ENCODE data around the gene PRAF2.

The PRAF2 gene

DNA sequence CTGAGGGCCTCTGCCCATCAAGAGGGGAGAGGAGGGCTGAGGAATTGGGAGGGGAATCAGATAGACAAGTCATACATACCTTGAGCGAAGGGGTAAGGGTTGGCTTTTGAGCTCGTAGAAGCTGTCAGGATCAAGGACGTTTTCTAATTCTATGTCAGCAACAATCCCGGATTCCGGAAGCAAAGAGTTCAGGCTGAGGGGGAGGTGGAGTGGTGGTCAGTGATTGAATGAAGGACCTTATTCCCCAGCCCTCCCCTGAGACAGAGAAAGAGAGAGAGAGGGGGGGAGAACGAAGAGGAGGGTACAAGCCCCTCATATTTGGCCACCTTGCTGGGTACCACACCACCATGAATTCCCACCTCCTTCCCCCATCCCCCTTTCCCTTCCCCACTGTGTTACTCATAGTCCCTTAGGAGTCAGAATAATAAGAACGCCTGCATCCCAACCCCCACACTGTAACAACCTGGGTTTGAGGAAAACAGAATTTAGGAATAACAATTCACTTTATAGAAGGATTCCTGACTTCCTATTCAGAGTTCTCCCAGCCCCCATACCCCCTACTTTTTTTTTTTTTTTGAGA lies 33.3 kb downstream of the PRAF2 start:
- Mint-ChIP-seq H3K27me3 (no peaks in the 10 kb centered on the region), H3K4me1 (ENCODE audit: low read depth) (peaks cover 38% of the 10 kb centered on the region), H3K9me3 (no peaks in the 10 kb centered on the region), H3K36me3 (ENCODE audit: low read depth) (peaks cover 11% of the 10 kb centered on the region), H3K4me3 (no peak overlapping the region), H3K27ac (peak overlapping the region; percentile 49)

GRCh38 chrX:49039598-49040375 lies 34.0 kb downstream of the PRAF2 start:
- Mint-ChIP-seq H3K4me3 (peak overlapping the region; percentile 47), H3K9me3 (no peaks in the 10 kb centered on the region)

GRCh38 chrX:49037883-49038475 lies 35.8 kb downstream of the PRAF2 start:
- H3K27me3 Mint-ChIP-seq: no peaks in the 10 kb centered on the region
- no peaks in the 10 kb centered on the region for H3K9me3 Mint-ChIP-seq
- H3K4me3 Mint-ChIP-seq: no peak overlapping the region
- H3K36me3 Mint-ChIP-seq (ENCODE audit: low read depth): peaks cover 26% of the 10 kb centered on the region
- H3K27ac Mint-ChIP-seq: peak overlapping the region; percentile 45
- H3K4me1 Mint-ChIP-seq (ENCODE audit: low read depth): peaks cover 33% of the 10 kb centered on the region

More at GRCh38 chrX:49039598-49040375, 34.0 kb downstream of the PRAF2 start:
- Mint-ChIP-seq H3K27ac (peak overlapping the region; percentile 61), H3K27me3 (no peaks in the 10 kb centered on the region), H3K4me1 (ENCODE audit: low read depth) (peaks cover 38% of the 10 kb centered on the region), H3K36me3 (ENCODE audit: low read depth) (peaks cover 12% of the 10 kb centered on the region)

- no peak overlapping the region for H3K4me3 Mint-ChIP-seq
- no peaks in the 10 kb centered on the region for H3K9me3 Mint-ChIP-seq
- no peaks in the 10 kb centered on the region for H3K27me3 Mint-ChIP-seq
- no peaks in the 10 kb centered on the region for H3K4me1 Mint-ChIP-seq (ENCODE audit: low read depth)
- no peak overlapping the region for H3K27ac Mint-ChIP-seq
- peaks cover 25% of the 10 kb centered on the region for H3K36me3 Mint-ChIP-seq (ENCODE audit: low read depth)
Observed at GRCh38 chrX:49030283-49030682, 43.5 kb downstream of the PRAF2 start.

- Mint-ChIP-seq H3K36me3 (ENCODE audit: low read depth) (peaks cover 24% of the 10 kb centered on the region), H3K27ac (no peak overlapping the region), H3K9me3 (no peaks in the 10 kb centered on the region), H3K4me1 (ENCODE audit: low read depth) (no peaks in the 10 kb centered on the region), H3K4me3 (no peak overlapping the region), H3K27me3 (no peaks in the 10 kb centered on the region)
Observed at GRCh38 chrX:49029876-49030275, 43.9 kb downstream of the PRAF2 start.
